Activated T-helper 2 cell treated with anti-CD3 and anti-CD28 coated beads, Interferon-gamma antibody, Interleukin-2, Interleukin-4, amounts not matched to agents 10 μg/mL and 5 μg/mL and 100 μg/mL, durations not matched to agents 14 hours and 24 hours and 36 hours (primary cell): ENCODE data around the gene CFAP61. TPM values are rescaled to one million over a fixed set of nuclear protein-coding genes. Genes with fewer than 3 reads are reported as not detected.
"Not testable (repeated sequence)": the region's sequence is repeated elsewhere in the genome, so short reads cannot be mapped to it uniquely, and the experiment has no call there.

Experiments used
- DNase-seq: peaks from one replicate; pipeline ENCODE4 v3.0.0; 2021; ENCODE audit warnings: low spot score
- H3K27ac Mint-ChIP-seq: one replicate; pipeline ENCODE4 v1.8.0; 2021; ENCODE audit warnings: mixed read lengths
- H3K27me3 Mint-ChIP-seq: one replicate; pipeline ENCODE4 v1.8.0; 2021; ENCODE audit warnings: low read depth, mixed read lengths
- H3K36me3 Mint-ChIP-seq: one replicate; pipeline ENCODE4 v1.8.0; 2021; ENCODE audit warnings: low read depth, mixed read lengths
- H3K4me1 Mint-ChIP-seq: one replicate; pipeline ENCODE4 v1.8.0; 2021; ENCODE audit warnings: low read depth, mixed read lengths
- H3K4me3 Mint-ChIP-seq: one replicate; pipeline ENCODE4 v1.8.0; 2021; ENCODE audit warnings: low read depth, mild to moderate bottlenecking, moderate library complexity, mixed read lengths
- H3K9me3 Mint-ChIP-seq: one replicate; pipeline ENCODE4 v1.8.0; 2021; ENCODE audit warnings: mixed read lengths
- intact Hi-C: fragments of 100-400 bp; cut with micrococcal nuclease; formaldehyde crosslinking; loops from one replicate; pipeline ENCODE4 v1.15.1; 2023
- total RNA-seq: library from RNA; stranded (reverse); gene quantifications from 2 replicates; pipeline ENCODE4 v1.2.3, GENCODE V29; 2022

Gene CFAP61
- total RNA-seq, 1 donor from 2014 or later = not detected

DNA sequence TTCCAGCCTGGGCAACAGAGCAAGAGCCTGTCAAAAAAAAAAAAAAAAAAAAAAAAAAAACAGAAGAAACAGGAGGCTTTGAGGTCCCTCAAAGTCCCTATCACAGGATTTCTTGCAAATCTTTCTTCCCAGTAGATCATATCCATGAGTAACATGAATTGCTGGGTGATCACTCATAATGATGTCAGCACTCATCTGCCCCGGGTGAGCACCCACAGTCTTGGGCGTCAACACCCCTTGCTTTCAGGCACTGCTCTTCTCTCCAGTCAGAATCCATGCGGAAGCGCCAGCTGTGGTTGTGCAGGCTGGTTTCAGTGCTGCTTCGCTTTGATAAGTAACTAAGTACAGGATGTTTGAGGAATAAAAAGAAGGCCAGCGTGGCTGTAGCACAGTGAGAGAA, 275.4 kb downstream of the CFAP61 start:
- no peaks in the 10 kb centered on the region for H3K4me1 Mint-ChIP-seq
- H3K27ac Mint-ChIP-seq = no peak overlapping the region
- H3K9me3 Mint-ChIP-seq = no peaks in the 10 kb centered on the region
- H3K27me3 Mint-ChIP-seq = peaks cover 11% of the 10 kb centered on the region
- no peak overlapping the region for H3K4me3 Mint-ChIP-seq
- intact Hi-C loops = no loop called here
- no peaks in the 10 kb centered on the region for H3K36me3 Mint-ChIP-seq
- DNase-seq = no peak

DNA sequence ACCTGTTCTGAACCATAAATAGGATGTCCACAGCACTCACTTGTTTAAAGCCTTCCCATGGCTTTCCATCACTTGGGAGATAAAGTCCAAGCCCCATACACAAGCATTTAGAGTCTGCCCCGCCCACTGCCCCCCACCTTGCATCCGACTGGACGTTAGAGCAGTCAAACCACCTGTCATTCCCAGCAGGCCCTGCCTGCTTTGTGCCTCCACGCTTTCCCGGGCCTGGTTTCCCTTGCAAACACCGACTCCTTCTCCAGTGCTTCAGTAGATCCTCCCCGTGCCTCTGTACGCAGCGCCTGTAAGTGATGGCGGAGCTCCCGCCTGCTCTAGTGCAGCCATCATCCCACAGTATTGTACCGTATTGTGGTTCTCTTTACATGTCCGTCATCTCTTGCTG, 277.2 kb downstream of the CFAP61 start:
- Mint-ChIP-seq H3K36me3 (no peaks in the 10 kb centered on the region), H3K4me3 (no peak overlapping the region), H3K27ac (no peak overlapping the region), H3K4me1 (peaks cover under 1% of the 10 kb centered on the region), H3K27me3 (peaks cover 13% of the 10 kb centered on the region), H3K9me3 (no peaks in the 10 kb centered on the region)
- no peak for DNase-seq
- intact Hi-C loops = no loop called here

DNA sequence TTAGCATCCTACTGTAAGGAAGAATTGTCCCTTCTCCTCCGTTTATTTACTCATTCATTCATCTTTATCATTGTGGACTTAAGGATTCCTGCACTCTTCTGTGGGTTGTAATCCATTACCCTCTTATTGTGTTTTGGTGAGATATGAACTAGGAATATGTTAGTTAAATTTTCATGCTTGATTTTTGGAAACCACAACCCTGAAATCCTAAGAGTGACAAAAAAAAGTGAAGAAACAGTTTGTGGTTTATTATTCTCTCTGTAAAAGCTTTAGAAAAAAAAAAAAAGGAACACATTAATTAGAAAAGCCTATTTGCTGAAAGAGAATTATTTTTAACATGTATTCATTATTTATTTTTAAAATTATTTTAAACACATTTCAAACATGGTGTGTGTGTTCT, 278.8 kb downstream of the CFAP61 start:
- intact Hi-C loops = no loop called here
- Mint-ChIP-seq H3K9me3 (no peaks in the 10 kb centered on the region), H3K36me3 (no peaks in the 10 kb centered on the region), H3K4me1 (peaks cover 2% of the 10 kb centered on the region), H3K27me3 (peaks cover 7% of the 10 kb centered on the region), H3K27ac (no peak overlapping the region), H3K4me3 (no peak overlapping the region)
- DNase-seq = no peak

DNA sequence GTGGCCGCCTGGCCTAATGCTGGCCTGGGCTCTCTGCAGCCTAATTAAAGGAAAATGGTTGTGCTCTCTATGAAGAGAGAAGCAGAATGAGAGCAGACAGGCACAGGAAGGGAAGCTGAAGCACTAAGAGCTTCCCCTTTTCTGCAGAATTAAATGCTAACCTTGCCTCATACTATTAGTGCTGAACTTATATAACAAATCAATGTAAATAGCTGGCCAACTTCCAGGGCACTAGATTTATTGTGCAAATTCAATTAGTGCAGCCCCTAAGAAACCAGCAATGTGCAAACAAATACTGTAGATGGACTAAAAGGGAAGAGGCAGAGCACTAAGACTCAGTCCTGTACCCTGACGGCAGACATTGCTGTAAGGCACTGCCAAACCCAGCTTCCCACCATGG, 279.5 kb downstream of the CFAP61 start:
- Mint-ChIP-seq H3K36me3 (no peaks in the 10 kb centered on the region), H3K27ac (no peak overlapping the region), H3K9me3 (no peaks in the 10 kb centered on the region), H3K27me3 (peaks cover 7% of the 10 kb centered on the region), H3K4me3 (no peak overlapping the region), H3K4me1 (peaks cover 2% of the 10 kb centered on the region)
- no peak for DNase-seq
- intact Hi-C loops = no loop called here

DNA sequence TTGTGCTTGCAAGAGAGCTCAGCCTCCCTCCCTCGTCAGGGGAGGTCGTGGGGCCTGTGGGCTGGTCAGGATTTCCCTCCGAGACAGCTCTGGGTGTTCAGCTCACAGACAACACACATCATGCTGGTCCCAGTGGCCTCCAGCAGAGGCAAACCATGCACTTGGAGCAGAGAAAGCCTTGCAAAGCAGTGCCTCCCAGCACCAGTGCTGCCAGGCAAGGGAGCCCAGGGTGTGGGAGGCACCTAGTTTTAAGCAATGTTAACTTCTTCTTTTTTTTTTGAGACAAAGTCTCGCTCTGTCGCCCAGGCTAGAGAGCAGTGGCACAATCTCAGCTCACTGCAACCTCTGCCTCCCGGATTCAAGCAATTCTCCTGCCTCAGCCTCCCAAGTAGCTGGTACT, 281.5 kb downstream of the CFAP61 start:
- Mint-ChIP-seq H3K4me1 (peaks cover 2% of the 10 kb centered on the region), H3K36me3 (no peaks in the 10 kb centered on the region)

DNA sequence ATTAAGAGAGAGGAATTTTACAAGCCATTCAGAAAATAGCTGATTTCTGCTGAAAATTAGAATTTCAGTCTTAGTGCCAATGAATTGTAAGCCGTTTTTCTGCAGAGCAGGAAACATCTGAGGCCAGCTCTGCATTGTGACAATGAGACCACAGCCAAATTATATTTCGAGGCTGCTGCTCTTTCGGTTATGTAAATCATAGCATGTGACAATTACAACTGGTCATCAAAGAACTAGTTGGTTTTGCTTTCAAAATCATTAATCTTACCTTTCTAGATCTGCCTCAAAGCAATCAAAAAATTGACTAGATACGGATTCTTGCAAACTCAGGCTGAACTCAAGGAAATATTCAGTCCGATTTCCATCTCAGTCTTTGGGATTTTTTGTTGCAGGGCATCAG, 282.2 kb downstream of the CFAP61 start:
- DNase-seq = no peak
- Mint-ChIP-seq H3K4me1 (peaks cover 2% of the 10 kb centered on the region), H3K36me3 (no peaks in the 10 kb centered on the region), H3K27me3 (peaks cover 5% of the 10 kb centered on the region), H3K9me3 (no peaks in the 10 kb centered on the region), H3K4me3 (no peak overlapping the region), H3K27ac (no peak overlapping the region)
- intact Hi-C loops = no loop called here

More for the DNA sequence above, 281.5 kb downstream of the CFAP61 start:
- intact Hi-C loops = no loop called here
- Mint-ChIP-seq H3K4me3 (no peak overlapping the region), H3K9me3 (no peaks in the 10 kb centered on the region), H3K27ac (no peak overlapping the region), H3K27me3 (peaks cover 5% of the 10 kb centered on the region)
- no peak for DNase-seq

DNA sequence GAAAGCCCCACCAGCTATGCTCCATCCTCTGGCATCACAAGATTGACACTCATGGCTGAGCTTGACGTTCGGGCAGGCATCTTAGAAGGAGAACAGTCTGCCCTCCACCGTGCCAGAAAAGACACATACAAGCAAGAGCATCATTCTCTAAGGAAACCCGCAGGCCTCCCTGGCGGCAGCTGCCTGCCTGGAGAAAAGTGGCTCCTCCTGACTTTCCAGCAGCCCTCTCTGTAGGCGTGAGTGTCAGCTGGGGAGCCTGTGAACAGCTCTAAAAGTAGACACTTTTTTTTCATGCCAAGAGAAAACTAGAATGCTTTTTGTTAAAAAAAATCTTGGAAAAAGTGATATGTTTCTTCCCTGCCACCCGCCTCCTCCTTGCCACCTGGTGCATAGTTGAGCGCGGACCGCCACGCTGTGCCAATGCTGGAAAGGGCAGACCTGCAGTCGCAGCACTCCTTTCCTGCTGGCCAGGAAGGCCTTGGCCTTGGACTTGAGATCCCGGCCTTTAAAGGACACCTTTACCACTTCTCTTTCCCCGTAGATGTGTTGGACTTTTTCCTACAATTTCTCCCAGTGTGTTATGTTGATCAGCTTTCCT, 285.9 kb downstream of the CFAP61 start:
- H3K4me1 Mint-ChIP-seq = peaks cover 2% of the 10 kb centered on the region
- intact Hi-C loops = no loop called here
- no peaks in the 10 kb centered on the region for H3K9me3 Mint-ChIP-seq
- peaks cover 2% of the 10 kb centered on the region for H3K27me3 Mint-ChIP-seq
- H3K36me3 Mint-ChIP-seq = no peaks in the 10 kb centered on the region
- DNase-seq = no peak
- H3K4me3 Mint-ChIP-seq = no peak overlapping the region
- no peak overlapping the region for H3K27ac Mint-ChIP-seq

DNA sequence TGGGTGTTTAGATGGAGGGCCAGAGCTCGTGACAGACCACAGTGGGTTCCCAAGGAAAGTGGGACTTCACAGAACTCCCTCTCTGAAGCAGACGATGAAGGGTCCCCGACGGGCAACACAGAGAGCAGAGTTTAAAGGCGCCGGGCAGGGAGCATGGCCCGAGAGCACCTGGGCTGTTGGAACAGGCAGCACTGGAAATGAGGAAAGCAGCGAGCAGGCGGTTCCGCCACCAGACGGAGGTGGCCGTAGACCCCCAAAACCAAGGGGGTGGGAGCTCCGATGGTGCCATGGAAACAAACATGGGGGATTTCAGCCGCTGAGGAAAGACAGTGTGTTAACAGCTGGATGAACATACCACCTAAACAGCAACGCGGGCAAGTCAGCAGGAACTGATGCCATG, 288.1 kb downstream of the CFAP61 start:
- no peaks in the 10 kb centered on the region for H3K36me3 Mint-ChIP-seq
- no peak overlapping the region for H3K4me3 Mint-ChIP-seq
- no peaks in the 10 kb centered on the region for H3K9me3 Mint-ChIP-seq
- no peaks in the 10 kb centered on the region for H3K27me3 Mint-ChIP-seq
- H3K27ac Mint-ChIP-seq = no peak overlapping the region
- no peak for DNase-seq
- intact Hi-C loops = no loop called here
- H3K4me1 Mint-ChIP-seq = no peaks in the 10 kb centered on the region

DNA sequence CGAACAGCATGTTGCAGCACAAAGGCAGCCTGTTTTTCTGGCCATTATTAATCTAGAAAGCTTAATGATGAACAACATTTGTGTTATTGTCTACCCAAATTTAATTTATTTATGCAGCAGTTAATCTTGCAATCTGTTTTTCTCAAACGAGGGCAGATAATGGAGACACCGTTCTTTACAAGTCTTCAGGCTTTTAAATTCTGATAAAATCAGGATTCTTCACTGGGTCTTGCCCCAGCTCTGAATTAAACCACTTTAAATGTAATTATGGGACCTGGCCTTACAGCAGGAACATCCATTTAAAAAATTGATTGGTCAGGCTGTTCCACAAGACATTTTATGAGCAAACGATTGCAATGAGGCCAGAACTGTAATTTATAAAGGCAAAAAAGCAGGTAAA, 289.0 kb downstream of the CFAP61 start:
- no peaks in the 10 kb centered on the region for H3K9me3 Mint-ChIP-seq
- H3K27me3 Mint-ChIP-seq = no peaks in the 10 kb centered on the region
- no peaks in the 10 kb centered on the region for H3K36me3 Mint-ChIP-seq

DNA sequence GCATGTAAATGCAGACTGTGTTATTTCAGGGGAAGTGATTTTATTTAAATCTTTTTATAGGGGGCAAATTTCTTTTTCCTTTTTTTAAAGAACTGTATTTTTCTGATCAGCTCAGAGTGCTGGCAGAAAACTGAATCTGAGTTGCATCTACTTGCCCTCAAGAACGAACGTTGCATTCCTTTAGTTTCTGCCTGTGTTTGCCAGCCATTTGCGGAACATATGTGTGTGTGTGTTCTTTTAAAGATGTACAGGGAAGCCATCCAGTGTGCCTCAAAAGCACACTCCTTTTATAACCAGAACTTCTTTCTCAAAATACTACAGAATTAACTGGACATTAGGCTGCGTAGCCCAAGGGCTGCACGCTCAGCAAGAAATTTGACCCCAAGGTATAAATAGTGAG, 289.7 kb downstream of the CFAP61 start:
- H3K36me3 Mint-ChIP-seq = no peaks in the 10 kb centered on the region
- no peaks in the 10 kb centered on the region for H3K4me1 Mint-ChIP-seq
- no peaks in the 10 kb centered on the region for H3K9me3 Mint-ChIP-seq
- no peak overlapping the region for H3K4me3 Mint-ChIP-seq
- no peaks in the 10 kb centered on the region for H3K27me3 Mint-ChIP-seq
- intact Hi-C loops = no loop called here
- no peak overlapping the region for H3K27ac Mint-ChIP-seq
- DNase-seq = no peak

More for the DNA sequence above, 289.0 kb downstream of the CFAP61 start:
- no peaks in the 10 kb centered on the region for H3K4me1 Mint-ChIP-seq
- intact Hi-C loops = no loop called here
- DNase-seq = no peak
- H3K27ac Mint-ChIP-seq = no peak overlapping the region
- H3K4me3 Mint-ChIP-seq = no peak overlapping the region

DNA sequence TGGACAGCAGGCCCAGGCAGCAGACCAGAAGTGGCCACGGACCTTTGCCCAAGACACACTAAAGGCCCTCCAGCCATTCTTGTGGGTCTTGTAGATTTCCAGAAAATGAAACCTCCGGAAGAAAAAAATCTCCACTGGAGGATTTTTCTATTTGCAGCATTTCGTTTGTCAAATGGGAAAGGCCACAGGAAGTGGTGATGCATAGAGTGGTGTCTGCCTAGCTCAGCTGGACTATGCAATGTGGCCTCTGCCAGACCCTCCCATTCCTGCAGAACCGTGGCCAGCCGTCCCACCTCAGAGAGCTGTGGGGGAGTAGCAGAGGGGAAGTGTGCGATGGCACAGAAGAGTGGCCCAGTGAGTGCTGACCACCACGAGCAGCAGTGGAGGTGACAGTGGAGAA, 291.6 kb downstream of the CFAP61 start:
- intact Hi-C loops = no loop called here
- Mint-ChIP-seq H3K27ac (no peak overlapping the region), H3K27me3 (no peaks in the 10 kb centered on the region), H3K9me3 (no peaks in the 10 kb centered on the region), H3K36me3 (no peaks in the 10 kb centered on the region), H3K4me3 (no peak overlapping the region), H3K4me1 (no peaks in the 10 kb centered on the region)
- no peak for DNase-seq

DNA sequence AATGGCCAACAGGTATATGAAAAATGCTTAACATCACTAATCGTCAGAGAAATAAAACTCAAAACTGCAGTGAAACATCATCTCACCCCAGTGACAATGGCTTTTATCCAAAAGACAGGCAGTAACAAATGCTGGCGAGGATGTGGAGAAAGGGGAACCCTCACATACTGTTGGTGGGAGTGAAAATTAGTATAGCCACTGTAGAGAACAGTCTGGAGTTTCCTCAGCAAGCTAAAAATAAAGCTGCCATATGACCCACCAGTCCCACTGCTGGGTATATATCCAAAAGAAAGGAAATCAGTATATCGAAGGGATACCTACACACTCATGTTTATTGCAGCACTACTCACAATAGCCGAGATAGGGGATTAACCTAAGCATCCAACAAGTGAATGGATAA, 292.1 kb downstream of the CFAP61 start:
- no peaks in the 10 kb centered on the region for H3K9me3 Mint-ChIP-seq
- H3K27me3 Mint-ChIP-seq = peaks cover 2% of the 10 kb centered on the region
- intact Hi-C loops = no loop called here
- H3K36me3 Mint-ChIP-seq = no peaks in the 10 kb centered on the region
- H3K4me1 Mint-ChIP-seq = no peaks in the 10 kb centered on the region
- H3K27ac Mint-ChIP-seq = no peak overlapping the region
- H3K4me3 Mint-ChIP-seq = no peak overlapping the region
- DNase-seq = no peak

DNA sequence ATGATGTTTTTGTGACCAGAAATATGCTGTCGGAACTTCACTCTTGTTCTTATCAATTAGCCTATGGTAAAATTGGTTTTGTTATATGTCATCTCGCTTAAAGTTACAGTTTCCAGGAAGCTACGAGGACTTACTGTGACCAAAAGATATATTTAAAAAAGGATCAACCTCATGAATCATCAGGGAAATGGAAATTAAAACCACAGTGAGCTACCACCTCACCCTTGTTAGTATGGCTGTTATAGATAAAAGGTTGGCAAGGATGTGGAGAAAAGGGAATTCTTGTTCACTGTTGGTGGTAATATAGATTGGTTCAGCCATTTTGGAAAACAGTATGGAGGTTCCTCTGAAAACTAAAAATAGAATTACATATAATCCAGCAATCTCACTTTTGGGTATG, 301.2 kb downstream of the CFAP61 start:
- Mint-ChIP-seq H3K27me3 (peaks cover 2% of the 10 kb centered on the region), H3K4me3 (no peak overlapping the region), H3K4me1 (peaks cover 7% of the 10 kb centered on the region), H3K9me3 (peaks cover 17% of the 10 kb centered on the region), H3K27ac (peak overlapping the region; percentile 34), H3K36me3 (peaks cover 4% of the 10 kb centered on the region)
- DNase-seq = no peak
- intact Hi-C loops = no loop called here

DNA sequence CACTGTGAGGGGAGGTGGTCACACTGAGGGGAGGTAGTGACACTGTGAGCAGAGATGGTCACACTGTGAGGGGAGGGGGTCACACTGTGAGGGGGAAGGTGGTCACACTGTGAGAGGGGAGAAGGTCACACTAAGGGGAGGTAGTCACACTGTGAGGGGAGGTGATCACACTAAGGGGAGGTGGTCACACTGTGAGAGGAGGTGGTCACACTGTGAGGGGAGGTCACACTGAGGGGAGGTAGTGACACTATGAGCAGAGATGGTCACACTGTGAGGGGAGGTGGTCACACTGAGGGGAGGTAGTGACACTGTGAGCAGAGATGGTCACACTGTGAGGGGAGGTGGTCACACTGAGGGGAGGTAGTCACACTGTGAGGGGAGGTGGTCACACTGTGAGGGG, 303.2 kb downstream of the CFAP61 start:
- H3K27ac Mint-ChIP-seq, DNase-seq, H3K4me3 Mint-ChIP-seq, H3K36me3 Mint-ChIP-seq, intact Hi-C loops, H3K27me3 Mint-ChIP-seq: not testable (repeated sequence)
- Mint-ChIP-seq H3K4me1 (peaks cover 18% of the 10 kb centered on the region), H3K9me3 (peaks cover 14% of the 10 kb centered on the region)
